K562 (cell line): ENCODE measurements around the gene CSMD2.

Experiments used
- ELK1 ChIP-seq: sonication (generic); formaldehyde crosslinking; IDR thresholded peaks from 2 replicates; pipeline ENCODE4 v1.8.1; 2022; ENCODE audit warnings: missing genetic modification reagents
- EZH2 ChIP-seq: IDR thresholded peaks from 2 replicates; pipeline ENCODE4 v1.6.1; 2012; ENCODE audit warnings: low read depth, mild to moderate bottlenecking, inconsistent platforms, low read length, borderline replicate concordance
- POLR2A ChIP-seq: fragments of 450-650 bp; conservative IDR thresholded peaks from 2 replicates; pipeline ENCODE4 v1.6.1; 2016
- POLR2AphosphoS5 ChIP-seq: IDR thresholded peaks from 2 replicates; pipeline ENCODE4 v1.6.1; 2011; ENCODE audit warnings: mild to moderate bottlenecking, low read depth, low read length, moderate library complexity; ENCODE audit not compliant: control insufficient read depth, insufficient read depth
- POLR2H ChIP-seq: IDR thresholded peaks from 2 replicates; pipeline ENCODE4 v1.6.1; 2016; ENCODE audit warnings: missing genetic modification characterization, low read depth, mild to moderate bottlenecking, control low read depth, missing compliant biosample characterization, moderate library complexity
- ZBTB8A ChIP-seq: fragments of 450-650 bp; IDR thresholded peaks from 2 replicates; pipeline ENCODE4 v1.6.1; 2018; ENCODE audit warnings: mild to moderate bottlenecking, moderate library complexity; ENCODE audit not compliant: partially characterized antibody

- TF ChIP-seq POLR2A (no peak), ELK1 (no peak), ZBTB8A (no peak), POLR2AphosphoS5 (no peak), EZH2 (no peak), POLR2H (tag) (no peak)
Measured at GRCh38 chr1:33844166-33844565, 320.9 kb downstream of the CSMD2 start.
